GM12878 (cell line): ENCODE results near the gene SWT1.

Experiments
- BCL11A ChIP-seq: IDR thresholded peaks from 2 replicates; pipeline ENCODE4 v1.6.1; 2011; ENCODE audit warnings: low read depth, low read length
- CTCF ChIP-seq, 3 experiments: IDR thresholded peaks in 2 of 3; conservative IDR thresholded peaks in 1 of 3; 2 replicates each; pipeline ENCODE4 v1.5.1; 2011; ENCODE audit warnings: low read depth in 3 of 3, low read length in 3 of 3, mild to moderate bottlenecking in 3 of 3, control low read depth in 2 of 3, moderate library complexity in 2 of 3, inconsistent platforms in 1 of 3, mixed read lengths in 1 of 3; ENCODE audit not compliant: control insufficient read depth in 2 of 3, insufficient read depth in 1 of 3; ENCODE audit errors: extremely low read depth in 1 of 3
- IRF5 ChIP-seq: fragments of 450-650 bp; IDR thresholded peaks from 2 replicates; pipeline ENCODE4 v1.6.1; 2017; ENCODE audit warnings: borderline replicate concordance
- ZBTB33 ChIP-seq: fragments of 450-650 bp; IDR thresholded peaks from 2 replicates; pipeline ENCODE4 v1.6.1; 2017; ENCODE audit warnings: mild to moderate bottlenecking

- TF ChIP-seq IRF5 (no peak), ZBTB33 (no peak), BCL11A (no peak), CTCF (IDR thresholded peaks at IDR 0.05 in 2 of 3, conservative IDR thresholded peaks at IDR 0.05 in 1 of 3; ENCODE audit: control insufficient read depth in 2 of 3, extremely low read depth in 1 of 3, insufficient read depth in 1 of 3, low read depth in 3 of 3, low read length in 3 of 3) (no peak)
Observed at GRCh38 chr1:185232874-185233273, 75.9 kb downstream of the SWT1 start.
